Measurements from ENCODE around the gene KPRP. TPM values are rescaled to one million over a fixed set of nuclear protein-coding genes. Genes with fewer than 3 reads are reported as not detected.

KPRP gene
- total RNA-seq, 3 donors from 2014 or later (not counting 1 experiment from before 2014, with no cell fraction given), result not detected

- no peak for ATAC-seq
- Mint-ChIP-seq H3K27ac (no peak overlapping the region), H3K27me3 (ENCODE audit: low read depth in 2 of 2) (peaks cover 7 to 49% of the 10 kb centered on the region in 2 donors), H3K4me1 (no peaks in the 10 kb centered on the region), H3K9me3 (no peaks in the 10 kb centered on the region), H3K36me3 (no peaks in the 10 kb centered on the region), H3K4me3 (no peak overlapping the region)
- intact Hi-C loops (cut with micrococcal nuclease), result no loop called here
- Histone ChIP-seq H3K27ac (ENCODE audit: low read length) (no peak overlapping the region), H3K27me3 (ENCODE audit: control insufficient read depth, insufficient read depth, low read length) (peaks cover 2% of the 10 kb centered on the region), H3K4me1 (ENCODE audit: control insufficient read depth, insufficient read depth, low read length) (no peaks in the 10 kb centered on the region), H3K9me3 (ENCODE audit: control insufficient read depth, insufficient read depth, low read length) (no peaks in the 10 kb centered on the region), H3K4me3 (ENCODE audit: low read length) (no peak overlapping the region), H3K36me3 (ENCODE audit: control insufficient read depth, insufficient read depth, low read length) (no peaks in the 10 kb centered on the region)
- no peak for DNase-seq
- WGBS (ENCODE audit: insufficient coverage), result 59% methylated on average over 1 of the region's 1 CpG
- no peak for TF ChIP-seq CTCF (IDR thresholded peaks at IDR 0.05)
These were observed 43.5 kb downstream of the KPRP start for GRCh38 chr1:152801333-152801732.

- H3K27me3 ChIP-seq (ENCODE audit: control insufficient read depth, insufficient read depth, low read length), result no peaks in the 10 kb centered on the region
- H3K36me3 ChIP-seq (ENCODE audit: control insufficient read depth, insufficient read depth, low read length), result no peaks in the 10 kb centered on the region
- Mint-ChIP-seq H3K4me1 (no peaks in the 10 kb centered on the region), H3K27me3 (ENCODE audit: low read depth in 2 of 2) (peaks cover 10 to 39% of the 10 kb centered on the region in 2 donors), H3K36me3 (no peaks in the 10 kb centered on the region), H3K27ac (no peak within 1 kb of the TSS), H3K4me3 (no peak within 1 kb of the TSS), H3K9me3 (no peaks in the 10 kb centered on the region)
- H3K4me1 ChIP-seq (ENCODE audit: control insufficient read depth, insufficient read depth, low read length), result no peaks in the 10 kb centered on the region
- ATAC-seq, result no peak
- no peaks in the 10 kb centered on the region for H3K9me3 ChIP-seq (ENCODE audit: control insufficient read depth, insufficient read depth, low read length)
- intact Hi-C loops (cut with micrococcal nuclease), result no loop called here
- no peak within 1 kb of the TSS for H3K4me3 ChIP-seq (ENCODE audit: low read length)
- TF ChIP-seq CTCF (IDR thresholded peaks at IDR 0.05), result no peak
- 73% methylated on average over 2 of the region's 3 CpGs for WGBS (ENCODE audit: insufficient coverage)
- no peak within 1 kb of the TSS for H3K27ac ChIP-seq (ENCODE audit: low read length)
- no peak for DNase-seq
These were observed 48.8 kb downstream of the KPRP start, which contains the start of gene LCE1C for GRCh38 chr1:152806576-152806975. Gene LCE1C, minus strand, starts transcription at chr1:152806651. Its CDS starts 1,173 bp downstream, at chr1:152805478.

- Mint-ChIP-seq H3K36me3 (no peaks in the 10 kb centered on the region), H3K9me3 (no peaks in the 10 kb centered on the region), H3K4me1 (no peaks in the 10 kb centered on the region), H3K27me3 (ENCODE audit: low read depth in 2 of 2) (peaks cover 9 to 16% of the 10 kb centered on the region in 2 donors), H3K4me3 (no peak overlapping the region), H3K27ac (no peak overlapping the region)
- TF ChIP-seq CTCF (IDR thresholded peaks at IDR 0.05), result no peak
- intact Hi-C loops (cut with micrococcal nuclease), result no loop called here
- H3K4me3 ChIP-seq (ENCODE audit: low read length), result no peak overlapping the region
- no peak overlapping the region for H3K27ac ChIP-seq (ENCODE audit: low read length)
- ATAC-seq (no peak), DNase-seq (no peak)
- no peaks in the 10 kb centered on the region for H3K4me1 ChIP-seq (ENCODE audit: control insufficient read depth, insufficient read depth, low read length)
- WGBS (ENCODE audit: insufficient coverage), result 77% methylated on average over 2 of the region's 2 CpGs
- no peaks in the 10 kb centered on the region for H3K36me3 ChIP-seq (ENCODE audit: control insufficient read depth, insufficient read depth, low read length)
- H3K9me3 ChIP-seq (ENCODE audit: control insufficient read depth, insufficient read depth, low read length), result no peaks in the 10 kb centered on the region
- no peaks in the 10 kb centered on the region for H3K27me3 ChIP-seq (ENCODE audit: control insufficient read depth, insufficient read depth, low read length)
These were observed 53.2 kb downstream of the KPRP start for GRCh38 chr1:152811050-152811449.

Other genes starting within 250 kb of the KPRP start
- not detected for gene LCE5A, start 247.2 kb upstream of the KPRP start, total RNA-seq
- gene CRCT1, start 243.5 kb upstream of the KPRP start, total RNA-seq, result not detected
- gene LCE3E, start 191.2 kb upstream of the KPRP start, total RNA-seq, result not detected
- not detected for gene LCE3D, start 177.5 kb upstream of the KPRP start, total RNA-seq
- not detected for gene LCE3C, start 157.8 kb upstream of the KPRP start, total RNA-seq
- not detected for gene LCE3B, start 144.2 kb upstream of the KPRP start, total RNA-seq
- not detected for gene LCE3A, start 134.9 kb upstream of the KPRP start, total RNA-seq
- not detected for gene LCE2D, start 94.6 kb upstream of the KPRP start, total RNA-seq
- gene LCE2C, start 82.7 kb upstream of the KPRP start, total RNA-seq, result not detected
- not detected for gene LCE2B, start 71.9 kb upstream of the KPRP start, total RNA-seq
- gene LCE2A, start 59.7 kb upstream of the KPRP start, total RNA-seq, result not detected
- not detected for gene LCE4A, start 49.9 kb upstream of the KPRP start, total RNA-seq
- gene LCE1F, start 17.1 kb downstream of the KPRP start, total RNA-seq, result not detected
- not detected for gene LCE1E, start 28.2 kb downstream of the KPRP start, total RNA-seq
- gene LCE1D, start 38.7 kb downstream of the KPRP start, total RNA-seq, result not detected
- gene LCE1C, start 48.6 kb downstream of the KPRP start, total RNA-seq, result not detected
- gene LCE1B, start 53.9 kb downstream of the KPRP start, total RNA-seq, result not detected
- gene LCE1A, start 69.4 kb downstream of the KPRP start, total RNA-seq, result not detected
- not detected for gene LCE6A, start 84.8 kb downstream of the KPRP start, total RNA-seq
- gene LCE7A, start 102.0 kb downstream of the KPRP start, total RNA-seq, result not detected
- not detected for gene SMCP, start 120.3 kb downstream of the KPRP start, total RNA-seq
- gene IVL, start 150.5 kb downstream of the KPRP start, total RNA-seq, result not detected
- gene SPRR5, start 189.2 kb downstream of the KPRP start, total RNA-seq, result not detected
- gene SPRR4, start 212.6 kb downstream of the KPRP start, total RNA-seq, result not detected
- gene SPRR1A, start 226.1 kb downstream of the KPRP start, total RNA-seq, result not detected
- not detected for gene SPRR3, start 243.7 kb downstream of the KPRP start, total RNA-seq

Measured in natural killer cell (primary cell).